Vagina (tissue), 2 donors: ENCODE measurements around the gene TRABD2B.

ENCODE experiments used
- CTCF ChIP-seq, 3 experiments: fragments of 450-650 bp in 2 of 3; fragments of 200-600 bp in 1 of 3; sonication (generic) in 1 of 3; IDR thresholded peaks; one replicate each; pipeline ENCODE4 v1.5.1; 2017 to 2019; ENCODE audit warnings: antibody characterized with exemption in 3 of 3, mild to moderate bottlenecking in 2 of 3, moderate library complexity in 2 of 3
- POLR2A ChIP-seq, 2 donors: fragments of 450-650 bp; IDR thresholded peaks; one replicate each; pipeline ENCODE4 v1.6.1; 2017; ENCODE audit warnings: antibody characterized with exemption in 2 of 2, mild to moderate bottlenecking in 2 of 2, moderate library complexity in 2 of 2
- POLR2AphosphoS5 ChIP-seq, 2 donors: sonication (generic); formaldehyde crosslinking; IDR thresholded peaks; one replicate each; pipeline ENCODE4 v1.9.0; 2017; ENCODE audit warnings: antibody characterized with exemption in 2 of 2, mild to moderate bottlenecking in 2 of 2, low read depth in 1 of 2; ENCODE audit not compliant: insufficient read depth in 1 of 2

- TF ChIP-seq POLR2A (IDR thresholded peaks at IDR 0.05), result no peak
- no peak for TF ChIP-seq CTCF (IDR thresholded peaks at IDR 0.05)
- TF ChIP-seq POLR2AphosphoS5 (IDR thresholded peaks at IDR 0.05; ENCODE audit: insufficient read depth in 1 of 2, low read depth in 1 of 2), result no peak
Measured at GRCh38 chr1:47854552-47855144, 142.5 kb downstream of the TRABD2B start.
